Measurements from ENCODE around the gene LTBP2. TPM values are rescaled to one million over a fixed set of nuclear protein-coding genes. Genes with fewer than 3 reads are reported as not detected.
A peak's percentile ranks its signal among the peaks of the same experiment; 100 is the strongest.

LTBP2 gene
- total RNA-seq, 1 donor from 2014 or later = 6.6 TPM

- DNase-seq (ENCODE audit: low read depth) = peak; percentile 29
- Histone ChIP-seq H3K27me3 (ENCODE audit: control insufficient read depth, insufficient read depth, low read length) (no peaks in the 10 kb centered on the region), H3K4me3 (ENCODE audit: low read depth, low read length) (no peak overlapping the region), H3K36me3 (ENCODE audit: control insufficient read depth, insufficient read depth, low read length) (no peaks in the 10 kb centered on the region)
- no peak for TF ChIP-seq CTCF (IDR thresholded peaks at IDR 0.05; ENCODE audit: insufficient read depth, low read length, severe bottlenecking)
- FAIRE-seq = no peak
Measured at GRCh38 chr14:74524076-74524811, 87.8 kb downstream of the LTBP2 start.

GRCh38 chr14:74522740-74523139 lies 89.3 kb downstream of the LTBP2 start:
- FAIRE-seq (no peak), DNase-seq (ENCODE audit: low read depth) (no peak)
- Histone ChIP-seq H3K36me3 (ENCODE audit: control insufficient read depth, insufficient read depth, low read length) (no peaks in the 10 kb centered on the region), H3K27me3 (ENCODE audit: control insufficient read depth, insufficient read depth, low read length) (no peaks in the 10 kb centered on the region), H3K4me3 (ENCODE audit: low read depth, low read length) (no peak overlapping the region)
- TF ChIP-seq CTCF (IDR thresholded peaks at IDR 0.05; ENCODE audit: insufficient read depth, low read length, severe bottlenecking) = no peak

GRCh38 chr14:74521756-74522155 lies 90.3 kb downstream of the LTBP2 start:
- H3K27me3 ChIP-seq (ENCODE audit: control insufficient read depth, insufficient read depth, low read length) = no peaks in the 10 kb centered on the region
- no peak overlapping the region for H3K4me3 ChIP-seq (ENCODE audit: low read depth, low read length)
- TF ChIP-seq CTCF (IDR thresholded peaks at IDR 0.05; ENCODE audit: insufficient read depth, low read length, severe bottlenecking) = no peak
- no peaks in the 10 kb centered on the region for H3K36me3 ChIP-seq (ENCODE audit: control insufficient read depth, insufficient read depth, low read length)
- FAIRE-seq = no peak
- no peak for DNase-seq (ENCODE audit: low read depth)

GRCh38 chr14:74519316-74520074 lies 92.5 kb downstream of the LTBP2 start:
- DNase-seq (ENCODE audit: low read depth) (no peak), FAIRE-seq (peak; percentile 43)
- TF ChIP-seq CTCF (IDR thresholded peaks at IDR 0.05; ENCODE audit: insufficient read depth, low read length, severe bottlenecking) = no peak
- Histone ChIP-seq H3K27me3 (ENCODE audit: control insufficient read depth, insufficient read depth, low read length) (no peaks in the 10 kb centered on the region), H3K4me3 (ENCODE audit: low read depth, low read length) (no peak overlapping the region), H3K36me3 (ENCODE audit: control insufficient read depth, insufficient read depth, low read length) (no peaks in the 10 kb centered on the region)

- TF ChIP-seq CTCF (IDR thresholded peaks at IDR 0.05; ENCODE audit: insufficient read depth, low read length, severe bottlenecking) = no peak
- no peaks in the 10 kb centered on the region for H3K36me3 ChIP-seq (ENCODE audit: control insufficient read depth, insufficient read depth, low read length)
- DNase-seq (ENCODE audit: low read depth) (peak; percentile 61), FAIRE-seq (no peak)
- no peaks in the 10 kb centered on the region for H3K27me3 ChIP-seq (ENCODE audit: control insufficient read depth, insufficient read depth, low read length)
- H3K4me3 ChIP-seq (ENCODE audit: low read depth, low read length) = no peak overlapping the region
Measured at GRCh38 chr14:74518221-74518620, 93.8 kb downstream of the LTBP2 start.

All from bronchial epithelial cell (primary cell).